ENCODE measurements around the gene TECTB.

TECTB gene

GRCh38 chr10:112311481-112311880 lies 28.3 kb downstream of the TECTB start:
- DNase-seq (ENCODE audit: low read depth): no peak

GRCh38 chr10:112313234-112313633 lies 30.0 kb downstream of the TECTB start:
- DNase-seq (ENCODE audit: low read depth): no peak

GRCh38 chr10:112313911-112314310 lies 30.7 kb downstream of the TECTB start:
- DNase-seq (ENCODE audit: low read depth): no peak

GRCh38 chr10:112314822-112315474 lies 31.7 kb downstream of the TECTB start:
- peak; percentile 55 for DNase-seq (ENCODE audit: low read depth)

- no peak for DNase-seq (ENCODE audit: low read depth)
Measured at GRCh38 chr10:112327678-112328077, 44.5 kb downstream of the TECTB start.

- DNase-seq (ENCODE audit: low read depth): no peak
Measured at GRCh38 chr10:112330162-112330561, 47.0 kb downstream of the TECTB start.

DNA sequence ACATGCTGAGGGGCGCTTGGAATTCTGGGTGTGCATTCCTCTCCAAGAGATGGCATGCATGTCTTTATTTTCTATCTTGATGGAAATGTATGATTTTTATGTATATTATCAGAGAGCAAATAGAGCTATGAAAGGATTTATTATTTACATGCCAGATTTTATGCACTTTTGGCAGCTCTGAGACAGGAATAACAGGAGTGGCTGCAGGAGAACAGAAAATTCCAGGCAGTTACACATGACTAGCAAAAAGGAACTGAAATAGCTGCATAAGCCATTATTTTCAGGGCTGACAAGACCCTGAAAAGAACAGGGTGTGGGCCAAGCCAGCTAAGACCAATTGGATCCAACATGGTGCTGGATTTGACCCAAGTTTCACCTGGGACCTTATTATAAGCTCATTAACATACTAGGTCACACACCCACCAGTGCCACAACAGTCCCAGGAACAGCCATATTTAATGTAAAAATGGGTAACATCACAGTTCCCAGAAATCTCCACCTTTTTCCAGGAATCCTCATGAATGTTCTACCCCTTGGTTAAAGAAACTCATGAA lies 47.5 kb downstream of the TECTB start:
- no peak for DNase-seq (ENCODE audit: low read depth)

DNA sequence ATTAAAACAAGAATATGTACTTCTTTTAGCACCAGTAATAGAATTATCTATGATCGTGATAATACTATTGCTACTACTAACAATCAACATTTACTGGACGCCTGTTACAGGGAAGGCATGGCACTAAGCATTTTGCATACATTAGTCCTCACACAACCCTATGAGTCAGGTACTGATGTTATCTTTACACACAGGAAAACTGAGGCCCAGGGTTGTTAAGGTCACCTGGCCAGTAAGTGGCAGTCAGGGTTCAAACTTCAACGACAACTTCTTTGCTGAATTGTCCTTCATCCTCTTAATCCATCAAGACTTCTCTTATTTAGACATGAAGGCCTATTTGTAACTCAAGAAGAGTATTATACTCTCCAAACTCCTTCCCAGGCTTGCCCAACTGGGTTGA lies 48.8 kb downstream of the TECTB start:
- no peak for DNase-seq (ENCODE audit: low read depth)

DNA sequence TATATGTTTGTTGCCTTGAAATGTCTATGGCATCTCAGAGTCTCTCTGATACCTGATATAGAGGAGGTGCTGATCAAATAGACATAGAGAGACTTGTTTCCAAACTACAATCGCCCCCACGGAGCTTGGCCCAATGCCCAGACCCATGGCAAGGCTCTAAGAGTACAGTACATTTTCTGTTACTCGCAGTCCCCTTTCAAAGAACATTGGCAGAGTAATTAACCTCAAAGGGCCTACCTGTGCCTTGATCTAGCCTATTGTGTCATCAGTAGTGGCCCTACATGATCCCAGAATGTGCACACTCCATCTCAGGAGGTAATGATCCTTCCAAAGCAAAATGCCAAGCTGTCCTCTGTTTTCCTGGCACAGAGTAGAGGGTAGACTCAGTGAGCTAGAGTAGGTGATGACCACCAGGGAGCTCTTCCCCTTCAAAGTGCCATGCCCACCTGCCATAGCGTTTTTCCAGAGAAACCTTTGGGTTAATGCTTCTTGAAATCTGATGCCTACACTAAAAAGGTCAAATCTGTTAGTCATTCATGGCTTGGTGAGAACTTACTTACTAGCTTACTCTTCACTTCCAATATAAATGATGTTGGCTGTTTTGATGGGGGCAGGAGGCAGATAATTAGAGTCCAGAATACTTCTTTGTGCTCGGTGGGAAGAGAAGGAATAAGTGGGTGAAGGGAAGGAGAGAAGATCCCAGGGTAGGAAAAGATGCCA lies 49.5 kb downstream of the TECTB start:
- no peak for DNase-seq (ENCODE audit: low read depth)

DNA sequence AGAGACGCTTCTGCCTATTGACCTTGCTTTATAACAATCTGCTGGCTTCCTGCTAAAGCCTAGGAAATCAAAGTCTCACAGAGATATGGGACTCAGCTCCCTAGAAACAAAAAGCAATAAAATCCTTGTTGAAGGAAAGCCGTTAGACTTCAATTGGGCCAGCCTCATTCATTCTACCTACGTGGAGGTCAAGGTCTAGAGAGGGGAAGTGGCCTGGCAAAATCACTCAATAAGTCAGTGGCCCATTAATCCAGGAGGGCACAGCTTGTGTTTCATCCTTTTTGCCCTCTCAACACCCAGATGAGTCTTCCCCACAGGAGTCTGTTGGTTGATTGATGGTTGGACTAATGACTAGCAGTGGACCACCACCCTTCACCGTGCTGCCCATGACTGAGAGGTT lies 50.3 kb downstream of the TECTB start:
- DNase-seq (ENCODE audit: low read depth): no peak

GRCh38 chr10:112335111-112335867 lies 52.1 kb downstream of the TECTB start:
- no peak for DNase-seq (ENCODE audit: low read depth)

DNA sequence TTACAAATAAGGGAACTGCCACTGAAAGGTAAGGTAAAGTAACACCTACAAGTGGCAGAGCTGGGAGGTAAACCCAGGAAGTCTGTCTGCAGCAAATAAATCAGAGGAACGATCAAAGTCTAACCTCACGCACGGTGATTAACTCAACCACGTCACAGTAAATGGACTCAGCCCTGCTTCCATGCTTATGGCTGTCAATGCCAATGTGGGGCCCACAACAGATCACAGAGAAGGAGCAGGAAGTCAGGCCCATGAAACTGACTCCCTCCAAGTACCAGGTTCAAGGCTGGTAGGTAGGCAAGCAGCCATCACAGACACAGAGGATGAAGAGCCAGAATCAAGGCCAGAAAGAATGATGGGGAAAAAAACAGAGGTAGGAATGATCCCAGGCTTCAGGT lies 52.7 kb downstream of the TECTB start:
- DNase-seq (ENCODE audit: low read depth): no peak

DNA sequence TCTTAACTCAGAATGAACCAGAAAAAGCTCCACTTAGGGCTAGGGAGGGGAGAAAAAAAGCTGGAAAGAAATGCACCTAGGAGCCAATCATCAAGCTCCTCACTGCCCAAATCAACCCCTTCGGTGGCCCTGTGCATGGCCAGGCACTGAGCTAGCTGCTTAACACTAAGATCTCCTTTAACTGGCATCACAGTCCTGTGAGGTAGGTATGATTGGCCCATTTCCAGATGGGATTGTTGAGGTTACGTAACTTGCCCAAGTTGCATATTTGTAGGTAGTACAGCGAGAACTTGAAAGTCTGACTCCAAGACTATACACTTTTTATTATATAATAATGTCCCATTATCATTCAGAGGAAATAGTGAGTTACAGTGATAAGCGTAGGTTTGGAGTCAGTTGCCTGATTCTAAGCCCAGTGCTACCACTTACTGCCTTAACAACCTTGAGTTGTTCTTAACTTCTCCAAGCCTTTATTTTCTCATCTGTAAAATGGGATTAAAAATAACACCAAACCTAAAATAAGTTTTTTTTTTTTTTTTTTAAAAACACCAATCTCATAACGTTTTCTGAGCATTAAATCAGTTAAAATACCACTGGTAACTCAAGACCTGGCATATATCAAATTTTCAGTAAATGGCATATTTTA lies 53.5 kb downstream of the TECTB start:
- no peak for DNase-seq (ENCODE audit: low read depth)

- no peak for DNase-seq (ENCODE audit: low read depth)
Measured at GRCh38 chr10:112338957-112339356, 55.8 kb downstream of the TECTB start.

DNA sequence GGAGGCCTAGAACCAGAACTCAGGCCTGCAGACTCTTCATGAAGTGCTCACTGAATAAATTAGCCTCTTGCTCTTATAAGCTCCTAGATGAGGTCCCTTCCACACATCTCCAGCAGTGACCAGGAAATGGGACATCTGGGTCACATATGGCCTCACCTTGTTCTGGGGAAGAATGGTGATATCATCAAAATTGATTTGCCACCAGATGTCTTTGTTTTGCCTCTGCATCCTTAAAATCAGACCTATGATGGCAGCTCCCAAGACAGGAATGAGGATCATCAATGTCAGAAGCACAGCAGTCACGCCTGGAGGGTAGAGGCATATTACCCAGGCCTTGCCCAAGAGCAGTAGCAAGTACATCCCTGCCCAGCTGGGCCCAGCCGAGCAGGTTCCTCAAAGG lies 57.4 kb downstream of the TECTB start:
- no peak for DNase-seq (ENCODE audit: low read depth)

GRCh38 chr10:112343056-112343806 lies 60.0 kb downstream of the TECTB start:
- no peak for DNase-seq (ENCODE audit: low read depth)

- no peak for DNase-seq (ENCODE audit: low read depth)
Measured at GRCh38 chr10:112344261-112344660, 61.1 kb downstream of the TECTB start.

- DNase-seq (ENCODE audit: low read depth): no peak
Measured at GRCh38 chr10:112345202-112345601, 62.0 kb downstream of the TECTB start.

- DNase-seq (ENCODE audit: low read depth): no peak
Measured at GRCh38 chr10:112345743-112346142, 62.5 kb downstream of the TECTB start.

GRCh38 chr10:112346774-112347173 lies 63.6 kb downstream of the TECTB start:
- no peak for DNase-seq (ENCODE audit: low read depth)

Data from amniotic epithelial cell (primary cell).